Aorta (tissue), 5 donors: Measurements from ENCODE around the gene HYLS1. TPM values are rescaled to one million over a fixed set of nuclear protein-coding genes. Genes with fewer than 3 reads are reported as not detected.
A peak's percentile ranks its signal among the peaks of the same experiment; 100 is the strongest.

Experiments
- ATAC-seq: fragments of 200-7000 bp; cut with Tn5 transposase; one replicate; pipeline ENCODE4 v1.9.1; 2022; ENCODE audit warnings: moderate library complexity; ENCODE audit not compliant: low FRiP score
- DNase-seq, 2 donors: peaks; one replicate each; pipeline ENCODE4 v3.0.0-alpha.2; 2020
- H3K27ac ChIP-seq, 2 donors: one replicate each; pipeline ENCODE4 v1.5.1; 2013; ENCODE audit warnings: low read length in 2 of 2, mild to moderate bottlenecking in 2 of 2, moderate library complexity in 2 of 2, control low read depth in 1 of 2, inconsistent platforms in 1 of 2, low read depth in 1 of 2
- H3K27me3 ChIP-seq, 2 donors: one replicate each; pipeline ENCODE4 v1.6.1; 2013; ENCODE audit warnings: control low read depth in 1 of 2, low read length in 1 of 2, mild to moderate bottlenecking in 1 of 2, moderate library complexity in 1 of 2; ENCODE audit not compliant: insufficient read depth in 2 of 2, control insufficient read depth in 1 of 2
- H3K36me3 ChIP-seq, 2 donors: one replicate each; pipeline ENCODE4 v1.6.1; 2013; ENCODE audit warnings: control low read depth in 1 of 2, low read length in 1 of 2, mild to moderate bottlenecking in 1 of 2; ENCODE audit not compliant: insufficient read depth in 2 of 2, control insufficient read depth in 1 of 2
- H3K4me1 ChIP-seq, 2 donors: one replicate each; pipeline ENCODE4 v1.6.1; 2013; ENCODE audit warnings: low read length in 2 of 2, control low read depth in 1 of 2, mild to moderate bottlenecking in 1 of 2, moderate library complexity in 1 of 2; ENCODE audit not compliant: insufficient read depth in 2 of 2, control insufficient read depth in 1 of 2
- H3K4me3 ChIP-seq, 2 donors: one replicate each; pipeline ENCODE4 v1.5.1; 2013; ENCODE audit warnings: low read length in 2 of 2, control low read depth in 1 of 2, mild to moderate bottlenecking in 1 of 2
- H3K9me3 ChIP-seq: one replicate; pipeline ENCODE4 v1.6.1; 2013; ENCODE audit warnings: mild to moderate bottlenecking, low read length; ENCODE audit not compliant: control insufficient read depth
- WGBS, 2 donors: extraction: QIAGEN DNeasy Blood & Tissue Kit; methylation state at CpG; one replicate each; pipeline ENCODE4 v1.1.7; 2013; 5-methylcytosine and 5-hydroxymethylcytosine counted together
- intact Hi-C, 2 donors: fragments of 100-400 bp; cut with DNase I; formaldehyde crosslinking; loops; one replicate each; pipeline versions ENCODE4 v1.14.2 to v1.15.0; 2022
- polyA plus RNA-seq, 2 donors: library from polyadenylated mRNA; stranded (reverse); fragments of 200-250 nt; gene quantifications; one replicate each; pipeline ENCODE4 v1.2.3, GENCODE V29; 2013
- total RNA-seq, 2 donors: library from RNA; stranded (reverse); fragmentation: NEBNext Ultra II Directional; extraction: Animal tissue kit (Norgen Biotek cat#: 25700); gene quantifications; one replicate each; pipeline ENCODE4 v1.2.1, GENCODE V29; 2021
- donor health status: healthy with polysubstance abuse.
- donor health status: Bipolar disorder and iron deficiency.
- donor health status: DM: no; HTN: no; CAD: no.
- donor health status: DM: no; HTN: no; CAD: no.
- donor health status: DM: yes; HTN: yes; CAD: no.

HYLS1 gene
- total and polyA plus RNA-seq, 4 donors = 2.7 to 4.5 (median 3.5) TPM

DNA sequence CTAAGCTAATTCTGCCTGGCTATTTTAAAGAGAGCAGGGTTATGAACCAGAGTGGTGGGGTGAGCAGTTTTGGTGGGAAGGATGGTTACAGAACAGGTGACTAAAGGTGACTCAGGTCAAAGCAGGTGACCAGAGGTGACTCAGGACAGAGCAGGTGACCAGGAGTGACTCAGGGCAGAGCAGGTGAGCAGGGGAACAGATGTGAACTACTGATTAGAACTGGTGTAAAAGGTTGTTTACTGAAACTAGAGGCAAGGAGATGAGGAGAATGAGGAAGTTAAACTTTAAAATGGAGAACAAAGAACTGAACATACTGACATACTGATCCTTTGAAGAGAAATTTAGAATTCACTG lies 15.4 kb upstream of the HYLS1 start:
- no peaks in the 10 kb centered on the region for H3K4me1 ChIP-seq
- no peaks in the 10 kb centered on the region for H3K9me3 ChIP-seq
- H3K27ac ChIP-seq = no peak overlapping the region
- ATAC-seq (no peak), DNase-seq (no peak)
- no peak overlapping the region for H3K4me3 ChIP-seq
- H3K36me3 ChIP-seq = no peaks in the 10 kb centered on the region
- intact Hi-C loops = loop anchor here in 1 of 2 donors (5.0 to 10.0 kb wide), 2 partner anchors 150 to 437 kb away; no protein-coding TSS in a partner anchor
- H3K27me3 ChIP-seq = no peaks in the 10 kb centered on the region

DNA sequence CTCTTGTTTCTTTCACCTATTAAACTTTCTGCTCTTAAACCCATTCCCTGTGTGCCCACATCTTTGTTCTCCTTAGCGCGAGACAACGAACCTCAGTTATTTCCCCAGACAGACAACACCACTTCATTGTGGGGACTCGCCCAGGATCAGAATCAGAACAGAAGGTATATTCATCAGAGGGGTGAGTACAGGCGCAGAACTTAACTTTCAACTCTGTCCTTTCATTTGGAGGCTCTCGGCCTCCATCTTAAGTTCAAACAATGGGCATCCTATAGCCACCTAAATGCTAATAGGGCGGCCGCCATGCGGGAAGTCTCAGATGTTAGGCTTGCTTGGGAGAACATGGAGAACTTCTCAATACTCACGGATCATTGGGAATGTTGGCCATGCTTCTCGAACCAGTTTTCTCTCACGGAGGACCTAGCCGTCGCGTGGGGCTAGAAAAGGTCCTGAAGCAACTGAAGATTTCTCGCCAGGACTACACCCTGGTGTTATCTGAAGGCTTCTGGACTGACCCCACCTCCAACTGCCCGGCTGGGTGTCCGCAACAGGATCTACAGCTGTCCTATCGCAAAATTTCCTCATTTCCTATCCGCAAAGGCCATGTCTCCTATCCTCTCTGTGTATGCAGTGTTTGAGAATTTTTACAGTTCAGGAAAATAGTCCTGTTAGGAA lies 13.4 kb upstream of the HYLS1 start:
- no peak for DNase-seq
- intact Hi-C loops = loop anchor here in 1 of 2 donors (5.0 to 10.0 kb wide), 2 partner anchors 152 to 439 kb away; no protein-coding TSS in a partner anchor
- Histone ChIP-seq H3K27me3 (no peaks in the 10 kb centered on the region), H3K4me1 (no peaks in the 10 kb centered on the region), H3K4me3 (no peak overlapping the region), H3K27ac (no peak overlapping the region), H3K9me3 (no peaks in the 10 kb centered on the region), H3K36me3 (no peaks in the 10 kb centered on the region)
- ATAC-seq = no peak
- 72 to 79% methylated on average over 19 to 20 of the region's 20 CpGs for WGBS, 2 donors

DNA sequence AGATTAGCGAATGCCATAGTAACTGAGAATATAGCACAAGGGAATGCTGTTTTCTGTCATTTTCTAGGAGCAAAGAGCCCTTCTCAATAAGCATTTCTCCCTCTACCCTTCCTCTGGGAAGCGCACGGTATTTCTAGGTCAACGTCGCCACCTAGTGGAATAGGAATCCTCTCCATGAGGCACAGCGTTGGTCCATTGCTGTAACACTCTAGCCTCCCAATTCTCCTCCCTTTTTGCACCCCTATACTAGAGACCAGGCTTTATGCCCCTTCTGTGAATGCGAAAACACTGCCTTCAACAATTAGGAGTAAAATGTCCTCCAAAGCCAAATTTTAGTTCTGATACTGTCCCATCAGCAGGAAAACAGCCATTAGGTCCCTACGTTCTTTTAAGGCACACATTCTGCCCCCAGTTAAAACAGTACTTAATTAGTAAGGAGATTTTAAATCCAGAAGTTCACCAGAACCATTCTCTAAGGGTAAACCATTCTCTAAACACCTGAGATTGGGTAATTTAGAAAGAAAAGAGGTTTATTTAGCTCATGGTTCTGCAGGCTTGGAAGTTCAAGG lies 12.8 kb upstream of the HYLS1 start:
- WGBS, 2 donors = 10 to 13% methylated on average over 8 of the region's 8 CpGs
- DNase-seq (peak in 1 of 2 donors; percentile 59), ATAC-seq (peak; percentile 78)

DNA sequence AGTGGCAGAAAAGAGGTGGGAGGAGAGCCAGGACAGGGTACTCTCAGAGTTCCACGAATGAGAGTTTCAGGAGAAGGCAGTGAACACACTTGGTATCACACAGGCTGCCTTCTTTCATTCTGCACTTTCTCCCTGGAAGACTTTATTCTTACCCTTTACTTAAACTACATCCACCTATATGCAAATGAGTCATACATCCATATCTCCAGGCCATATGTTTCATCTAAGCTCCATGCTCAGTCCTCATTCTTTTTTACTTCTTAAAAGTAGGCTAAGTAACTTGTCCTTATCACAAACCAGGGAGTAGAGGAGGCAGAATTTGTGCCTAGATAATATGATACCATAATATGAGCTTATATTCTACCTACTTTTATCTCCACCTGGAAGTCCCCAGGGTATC lies 6.2 kb upstream of the HYLS1 start:
- H3K27ac ChIP-seq = no peak overlapping the region
- intact Hi-C loops = loop anchor here (10.0 kb wide), 2 partner anchors 256 to 926 kb away; partner anchors contain the start of genes CHEK1 (in 2 of the 2) and CCDC15 (in 1 of the 2)
- no peak for ATAC-seq

More for the DNA sequence above, 12.8 kb upstream of the HYLS1 start:
- no peaks in the 10 kb centered on the region for H3K9me3 ChIP-seq
- H3K4me3 ChIP-seq = no peak overlapping the region
- H3K4me1 ChIP-seq = no peaks in the 10 kb centered on the region
- intact Hi-C loops = loop anchor here in 1 of 2 donors (5.0 to 10.0 kb wide), 2 partner anchors 152 to 440 kb away; no protein-coding TSS in a partner anchor
- no peaks in the 10 kb centered on the region for H3K27me3 ChIP-seq
- no peaks in the 10 kb centered on the region for H3K36me3 ChIP-seq
- H3K27ac ChIP-seq = no peak overlapping the region

DNA sequence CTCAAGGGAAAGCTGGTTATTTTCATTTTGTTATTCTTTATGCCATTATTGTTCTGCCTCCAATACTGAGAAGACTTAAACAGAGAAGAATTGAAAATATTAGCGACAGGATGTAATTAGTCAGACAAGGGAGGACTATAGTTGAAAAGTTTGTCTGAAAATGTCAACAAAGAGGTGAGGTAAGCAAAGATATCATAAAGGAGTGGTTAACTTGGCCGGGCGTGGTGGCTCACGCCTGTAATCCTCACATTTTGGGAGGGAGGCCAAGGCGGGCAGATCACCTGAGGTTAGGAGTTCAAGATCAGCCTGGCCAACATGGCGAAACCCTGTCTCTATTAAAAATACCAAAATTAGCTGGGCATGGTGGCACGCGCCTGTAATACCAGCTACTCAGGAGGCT lies 4.1 kb upstream of the HYLS1 start:
- no peak for DNase-seq
- Histone ChIP-seq H3K27ac (no peak overlapping the region), H3K4me3 (no peak overlapping the region), H3K36me3 (no peaks in the 10 kb centered on the region), H3K27me3 (no peaks in the 10 kb centered on the region), H3K9me3 (no peaks in the 10 kb centered on the region), H3K4me1 (no peaks in the 10 kb centered on the region)
- no peak for ATAC-seq
- intact Hi-C loops = loop anchor here (10.0 kb wide), 2 partner anchors 259 to 929 kb away; partner anchors contain the start of genes CHEK1 (in 2 of the 2) and CCDC15 (in 1 of the 2)
- WGBS, 2 donors = 82 to 90% methylated on average over 8 of the region's 8 CpGs

More for the DNA sequence above, 6.2 kb upstream of the HYLS1 start:
- H3K4me1 ChIP-seq = no peaks in the 10 kb centered on the region
- WGBS, 2 donors = 72 to 91% methylated on average over 1 of the region's 1 CpG
- H3K36me3 ChIP-seq = no peaks in the 10 kb centered on the region
- H3K4me3 ChIP-seq = no peak overlapping the region
- no peaks in the 10 kb centered on the region for H3K9me3 ChIP-seq
- no peaks in the 10 kb centered on the region for H3K27me3 ChIP-seq
- DNase-seq = no peak

DNA sequence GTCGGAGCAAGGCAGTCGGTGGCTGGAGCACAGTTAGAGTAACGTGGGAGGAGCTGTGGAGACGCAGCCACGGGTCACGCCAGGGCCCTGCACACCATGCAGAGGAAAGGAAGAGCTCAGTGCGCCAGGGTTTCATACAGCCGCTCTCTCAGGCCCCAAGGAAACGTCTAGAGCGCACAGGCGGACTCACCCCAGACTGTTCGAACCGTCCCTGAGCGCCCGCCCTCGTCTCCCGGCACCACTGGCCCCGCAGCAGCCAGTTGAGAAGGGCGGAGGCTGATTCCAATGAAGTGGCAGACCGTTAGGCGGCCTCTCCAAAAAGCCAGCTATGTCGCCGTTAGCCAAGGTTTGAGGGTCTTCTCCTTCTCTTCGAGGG lies 483 bp upstream of the HYLS1 start:
- H3K36me3 ChIP-seq = no peaks in the 10 kb centered on the region
- 13 to 17% methylated on average over 24 of the region's 24 CpGs for WGBS, 2 donors
- no peaks in the 10 kb centered on the region for H3K9me3 ChIP-seq
- H3K27ac ChIP-seq = peak overlapping the region in 1 of 2 donors; percentile 26
- H3K4me1 ChIP-seq = no peaks in the 10 kb centered on the region
- no peaks in the 10 kb centered on the region for H3K27me3 ChIP-seq
- ATAC-seq (peak; percentile 68), DNase-seq (peak; percentile 58 to 83)
- peak overlapping the region in 1 of 2 donors; percentile 24 for H3K4me3 ChIP-seq
- intact Hi-C loops = loop anchor here (5.0 to 10.0 kb wide), 3 partner anchors 262 to 932 kb away; partner anchors contain the start of genes CHEK1 (in 2 of the 2) and CCDC15 (in 1 of the 2)

DNA sequence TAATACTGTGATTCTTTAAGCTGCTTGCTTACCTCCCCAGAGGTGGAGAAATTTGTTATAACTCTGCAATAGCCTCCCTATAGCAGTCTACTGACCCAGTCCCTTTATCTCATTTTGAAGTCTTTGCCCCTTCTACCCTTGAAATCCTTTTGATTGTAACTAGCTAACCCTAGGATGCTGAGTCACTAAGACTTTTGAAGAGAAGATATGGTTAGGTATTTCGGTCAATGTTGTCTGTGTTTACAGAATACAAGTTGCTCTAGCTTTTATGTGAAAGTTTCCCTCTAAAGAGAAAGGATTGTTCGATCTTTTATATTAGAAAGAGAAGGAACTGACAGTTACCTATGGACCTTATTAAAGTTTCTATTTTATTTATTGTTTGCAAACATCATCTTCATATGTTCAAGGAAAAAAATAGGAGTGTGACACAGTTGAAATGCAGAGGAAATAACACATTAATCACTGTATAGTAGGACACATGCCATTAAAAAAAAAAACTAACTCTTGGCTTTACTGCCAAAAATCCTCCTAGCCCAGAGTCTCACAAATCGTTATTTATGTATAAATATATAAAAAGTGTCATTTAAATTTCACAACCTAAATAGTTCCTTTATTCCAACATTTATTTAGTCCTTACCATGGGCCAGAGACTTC lies 3.1 kb downstream of the HYLS1 start:
- no peaks in the 10 kb centered on the region for H3K4me1 ChIP-seq
- H3K4me3 ChIP-seq = no peak overlapping the region
- H3K9me3 ChIP-seq = no peaks in the 10 kb centered on the region
- DNase-seq (no peak), ATAC-seq (no peak)
- intact Hi-C loops = no loop called here
- H3K36me3 ChIP-seq = peaks cover 3 to 6% of the 10 kb centered on the region in 2 donors
- WGBS, 2 donors = 44 to 53% methylated on average over 3 of the region's 3 CpGs
- no peaks in the 10 kb centered on the region for H3K27me3 ChIP-seq
- H3K27ac ChIP-seq = no peak overlapping the region

DNA sequence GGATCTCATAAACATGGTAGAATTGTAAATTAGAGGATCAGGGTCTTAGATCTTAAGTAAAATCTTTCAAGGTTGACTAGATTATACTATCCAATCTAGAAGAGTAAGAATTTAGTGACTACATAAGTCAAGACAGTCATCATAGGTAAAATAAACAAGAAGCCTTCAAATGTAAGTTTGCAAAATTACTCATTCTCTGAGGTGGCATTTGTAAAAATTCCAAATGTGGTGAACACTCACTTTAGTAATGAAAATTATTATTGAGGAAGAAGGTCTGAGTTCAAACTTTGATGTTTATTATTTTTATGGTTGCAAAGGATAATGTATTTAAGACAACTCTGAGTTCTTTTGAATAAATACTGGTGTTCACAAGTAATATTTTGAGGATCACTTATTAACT lies 4.6 kb downstream of the HYLS1 start:
- Histone ChIP-seq H3K27me3 (no peaks in the 10 kb centered on the region), H3K36me3 (peaks cover 3 to 6% of the 10 kb centered on the region in 2 donors), H3K9me3 (no peaks in the 10 kb centered on the region), H3K4me3 (no peak overlapping the region), H3K4me1 (no peaks in the 10 kb centered on the region), H3K27ac (no peak overlapping the region)
- DNase-seq (no peak), ATAC-seq (no peak)
- intact Hi-C loops = no loop called here
